ENCODE results near the gene CLUH.

- TF ChIP-seq CTCF (conservative IDR thresholded peaks at IDR 0.05): no peak
- TF ChIP-seq ZFX (IDR thresholded peaks at IDR 0.05): no peak
Measured at GRCh38 chr17:2736956-2737355, 25.4 kb upstream of the CLUH start.
